ENCODE data around the gene UNC13D. TPM values are rescaled to one million over a fixed set of nuclear protein-coding genes. Genes with fewer than 3 reads are reported as not detected.
"Not testable (repeated sequence)": the region's sequence is repeated elsewhere in the genome, so short reads cannot be mapped to it uniquely, and the experiment has no call there.

UNC13D gene
- total and polyA plus RNA-seq, 7 experiments from 2014 or later: 44.5 to 201 (median 149) TPM

DNA sequence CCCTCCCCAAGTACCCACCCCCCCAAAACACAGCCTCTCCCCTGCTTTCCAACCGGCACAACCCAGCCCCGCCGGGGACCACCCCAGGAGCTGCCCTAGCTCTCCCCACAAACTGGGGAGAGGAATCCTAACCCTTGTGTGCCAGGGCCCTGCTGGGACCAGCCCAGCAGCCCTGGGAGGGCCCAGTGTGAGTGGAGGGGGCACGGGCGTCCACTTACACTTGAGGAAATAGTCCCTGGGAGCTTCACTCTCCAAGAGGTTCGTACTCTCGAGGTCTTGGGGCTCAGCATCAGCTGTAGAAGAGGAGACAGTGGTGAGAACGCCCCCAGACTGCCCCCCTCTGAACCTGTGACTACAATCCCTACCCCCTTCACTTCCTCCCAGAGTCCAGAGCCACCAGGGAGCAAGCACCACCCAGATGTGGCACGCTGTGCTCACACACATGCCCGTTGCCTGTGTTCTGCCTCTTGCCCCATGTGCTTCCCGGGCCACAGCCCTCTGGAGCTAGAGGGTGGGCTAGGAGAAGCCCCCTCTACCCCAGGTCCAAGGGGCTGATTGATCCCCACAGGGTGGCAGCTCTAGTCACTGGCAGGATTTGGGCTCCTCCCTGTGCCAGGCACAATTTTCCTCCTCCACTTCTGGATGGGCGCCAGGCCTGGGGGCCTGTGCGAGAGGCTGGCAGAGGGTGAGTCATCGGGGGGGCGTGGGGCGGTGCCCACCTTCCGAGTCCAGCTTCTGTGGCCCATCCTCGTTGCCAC is 31.2 kb upstream of the UNC13D start:
- H3K4me1 ChIP-seq (ENCODE audit: control insufficient read depth in 2 of 2, insufficient read depth in 2 of 2, low read length in 2 of 2): peaks cover 30 to 36% of the 10 kb centered on the region in 2 donors
- ChIA-PET CTCF (interaction anchor here (0.6 to 3.0 kb wide), 13 partner anchors 12 to 1084 kb away, joined by 3 to 25 read pairs (median 5); partner anchors contain the start of genes MRPL38, TRIM65, UNC13D and WBP2), POLR2A (interaction anchor here (0.8 to 20.0 kb wide), 20 partner anchors 8 to 615 kb away, joined by 3 to 354 read pairs (median 5); partner anchors contain the start of genes MRPL38, TRIM65, UNC13D and UNK)
- DNase-seq: no peak
- peaks cover 0 to 17% (median 0%) of the 10 kb centered on the region in 5 donors for H3K27me3 Mint-ChIP-seq
- H3K4me1 Mint-ChIP-seq: peaks cover 25 to 56% (median 46%) of the 10 kb centered on the region in 7 donors
- intact Hi-C loops (cut with micrococcal nuclease): no loop called here
- ATAC-seq: no peak
- H3K27ac Mint-ChIP-seq: peak overlapping the region in 8 of 9 donors; percentile 59 to 97 (median 92)
- H3K4me3 Mint-ChIP-seq: peak overlapping the region; percentile 65 to 99 (median 90)
- peak overlapping the region; percentile 74 for H3K4me3 ChIP-seq (ENCODE audit: low read length)
- H3K27me3 ChIP-seq (ENCODE audit: control insufficient read depth in 2 of 2, insufficient read depth in 2 of 2, low read length in 2 of 2): no peaks in the 10 kb centered on the region
- H3K9me3 ChIP-seq (ENCODE audit: control insufficient read depth in 2 of 3, low read length in 3 of 3): no peaks in the 10 kb centered on the region
- H3K36me3 ChIP-seq (ENCODE audit: control insufficient read depth in 2 of 3, insufficient read depth in 3 of 3, low read length in 3 of 3): no peaks in the 10 kb centered on the region
- peak overlapping the region; percentile 70 for H3K27ac ChIP-seq (ENCODE audit: low read depth, low read length)
- no peaks in the 10 kb centered on the region for H3K9me3 Mint-ChIP-seq
- H3K36me3 Mint-ChIP-seq: peaks cover 0 to 2% (median 0%) of the 10 kb centered on the region in 5 donors

DNA sequence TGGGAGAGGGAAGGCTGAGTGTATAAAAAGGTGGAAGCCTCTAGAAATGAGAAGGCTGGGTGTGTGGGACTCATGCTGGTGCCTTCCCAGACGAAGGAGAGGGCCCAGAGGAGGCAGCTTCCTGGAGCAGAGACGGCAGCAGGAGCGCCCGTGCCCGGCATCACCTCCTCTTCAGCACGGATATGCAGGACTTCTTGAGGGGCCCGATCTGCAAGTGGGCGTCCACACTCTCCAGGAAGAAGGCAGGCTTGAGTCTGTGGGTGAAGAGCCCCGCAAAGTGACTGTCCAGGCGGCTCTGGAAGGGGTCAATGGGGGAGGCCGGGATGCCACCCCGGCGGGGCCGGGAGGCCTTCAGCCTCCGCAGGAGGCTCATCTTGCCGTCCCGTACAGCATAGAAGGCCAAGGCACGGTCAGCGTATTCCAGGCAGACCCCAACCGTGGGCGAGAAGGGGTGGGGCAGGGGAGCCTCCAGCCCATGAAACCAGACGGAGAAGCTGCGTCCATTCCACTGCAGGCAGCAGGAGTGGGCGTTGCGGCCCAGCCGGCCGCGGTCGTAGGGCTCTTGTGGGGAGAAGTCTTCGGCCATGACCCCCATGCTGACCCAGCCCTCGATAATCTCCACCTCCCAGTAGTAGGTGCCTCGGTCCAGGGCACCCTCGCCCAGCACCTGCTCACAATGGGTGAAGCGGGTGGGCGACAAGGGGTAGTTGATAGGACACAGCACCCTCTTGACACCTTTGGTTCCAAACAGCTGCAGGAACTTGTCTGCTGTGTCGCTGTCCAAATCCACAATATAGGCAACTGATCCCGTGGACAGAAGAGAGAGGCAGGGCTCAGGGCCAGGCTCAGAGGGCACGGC is 30.3 kb upstream of the UNC13D start:
- peaks cover 0 to 2% (median 0%) of the 10 kb centered on the region in 5 donors for H3K36me3 Mint-ChIP-seq
- no peaks in the 10 kb centered on the region for H3K9me3 Mint-ChIP-seq
- peaks cover 25 to 56% (median 46%) of the 10 kb centered on the region in 7 donors for H3K4me1 Mint-ChIP-seq
- intact Hi-C loops (cut with micrococcal nuclease): no loop called here
- H3K4me1 ChIP-seq (ENCODE audit: control insufficient read depth in 2 of 2, insufficient read depth in 2 of 2, low read length in 2 of 2): peaks cover 30 to 36% of the 10 kb centered on the region in 2 donors
- H3K27me3 ChIP-seq (ENCODE audit: control insufficient read depth in 2 of 2, insufficient read depth in 2 of 2, low read length in 2 of 2): no peaks in the 10 kb centered on the region
- H3K4me3 ChIP-seq (ENCODE audit: low read length): no peak overlapping the region
- H3K4me3 Mint-ChIP-seq: peak overlapping the region in 1 of 10 donors; percentile 25
- ChIA-PET POLR2A (interaction anchor here (0.6 to 20.0 kb wide), 13 partner anchors 8 to 802 kb away, joined by 3 to 354 read pairs (median 5); partner anchors contain the start of genes TRIM65, UNK and WBP2), CTCF (interaction anchor here (1.1 to 3.0 kb wide), 3 partner anchors 14 to 30 kb away, joined by 3 to 25 read pairs (median 6); partner anchors contain the start of gene MRPL38)
- H3K36me3 ChIP-seq (ENCODE audit: control insufficient read depth in 2 of 3, insufficient read depth in 3 of 3, low read length in 3 of 3): no peaks in the 10 kb centered on the region
- ATAC-seq: no peak
- H3K9me3 ChIP-seq (ENCODE audit: control insufficient read depth in 2 of 3, low read length in 3 of 3): no peaks in the 10 kb centered on the region
- H3K27ac Mint-ChIP-seq: peak overlapping the region in 8 of 9 donors; percentile 67 to 98 (median 90)
- no peak for DNase-seq
- H3K27me3 Mint-ChIP-seq: peaks cover 0 to 11% (median 0%) of the 10 kb centered on the region in 5 donors
- H3K27ac ChIP-seq (ENCODE audit: low read depth, low read length): peak overlapping the region; percentile 70

DNA sequence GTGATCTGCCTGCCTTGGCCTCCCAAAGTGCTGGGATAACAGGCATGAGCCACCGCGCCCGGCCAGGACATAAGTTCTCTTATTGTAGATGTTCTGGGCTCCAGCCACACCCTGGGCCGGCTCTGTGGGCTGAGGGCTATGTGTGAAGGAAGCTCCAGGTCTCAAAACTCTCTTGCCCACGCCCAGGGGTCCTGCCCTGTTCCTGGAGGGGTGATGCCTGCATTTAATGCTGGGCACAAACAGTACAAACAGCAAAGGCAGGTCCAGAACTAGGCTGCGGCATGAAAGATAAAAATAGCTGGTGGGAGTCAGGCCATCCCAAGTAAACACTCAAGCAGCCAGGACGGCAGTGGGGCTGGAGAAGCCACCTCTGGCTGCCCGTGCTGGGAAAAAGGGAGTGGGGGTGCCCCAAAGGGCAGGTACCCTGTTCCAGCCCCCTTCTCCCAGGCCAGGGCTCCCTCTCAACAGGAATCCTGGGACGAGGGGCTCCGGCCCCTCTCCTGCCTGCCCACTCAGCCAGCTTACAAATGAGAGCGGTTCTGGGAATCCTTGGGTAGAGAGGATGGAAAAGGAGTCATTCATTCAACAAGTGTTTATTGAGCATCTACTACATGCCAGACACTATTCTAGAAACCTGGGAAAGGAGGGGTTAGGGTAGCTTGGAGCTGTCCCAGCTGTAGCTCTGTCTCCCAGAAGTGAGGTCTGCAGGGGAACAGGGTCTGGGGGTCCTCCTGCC is 29.6 kb upstream of the UNC13D start:
- H3K36me3 ChIP-seq (ENCODE audit: control insufficient read depth in 2 of 3, insufficient read depth in 3 of 3, low read length in 3 of 3): no peaks in the 10 kb centered on the region
- H3K4me3 ChIP-seq (ENCODE audit: low read length): no peak overlapping the region
- H3K36me3 Mint-ChIP-seq: peaks cover 0 to 2% (median 0%) of the 10 kb centered on the region in 5 donors
- DNase-seq (no peak), ATAC-seq (no peak)
- intact Hi-C loops (cut with micrococcal nuclease): no loop called here
- H3K4me1 Mint-ChIP-seq: peaks cover 25 to 53% (median 43%) of the 10 kb centered on the region in 7 donors
- no peak overlapping the region for H3K27ac ChIP-seq (ENCODE audit: low read depth, low read length)
- H3K4me1 ChIP-seq (ENCODE audit: control insufficient read depth in 2 of 2, insufficient read depth in 2 of 2, low read length in 2 of 2): peaks cover 30 to 36% of the 10 kb centered on the region in 2 donors
- H3K4me3 Mint-ChIP-seq: no peak overlapping the region
- H3K9me3 Mint-ChIP-seq: no peaks in the 10 kb centered on the region
- H3K9me3 ChIP-seq (ENCODE audit: control insufficient read depth in 2 of 3, low read length in 3 of 3): no peaks in the 10 kb centered on the region
- no peaks in the 10 kb centered on the region for H3K27me3 ChIP-seq (ENCODE audit: control insufficient read depth in 2 of 2, insufficient read depth in 2 of 2, low read length in 2 of 2)
- ChIA-PET CTCF (interaction anchor here (1.1 to 1.4 kb wide), 2 partner anchors 9 to 17 kb away, joined by 3 read pairs; no protein-coding TSS in a partner anchor), POLR2A (interaction anchor here (0.6 to 20.0 kb wide), 9 partner anchors 16 to 803 kb away, joined by 3 to 354 read pairs (median 5); partner anchors contain the start of genes TRIM65, UNK and WBP2)
- H3K27ac Mint-ChIP-seq: peak overlapping the region in 8 of 9 donors; percentile 68 to 98 (median 86)
- H3K27me3 Mint-ChIP-seq: peaks cover 0 to 3% (median 0%) of the 10 kb centered on the region in 5 donors

DNA sequence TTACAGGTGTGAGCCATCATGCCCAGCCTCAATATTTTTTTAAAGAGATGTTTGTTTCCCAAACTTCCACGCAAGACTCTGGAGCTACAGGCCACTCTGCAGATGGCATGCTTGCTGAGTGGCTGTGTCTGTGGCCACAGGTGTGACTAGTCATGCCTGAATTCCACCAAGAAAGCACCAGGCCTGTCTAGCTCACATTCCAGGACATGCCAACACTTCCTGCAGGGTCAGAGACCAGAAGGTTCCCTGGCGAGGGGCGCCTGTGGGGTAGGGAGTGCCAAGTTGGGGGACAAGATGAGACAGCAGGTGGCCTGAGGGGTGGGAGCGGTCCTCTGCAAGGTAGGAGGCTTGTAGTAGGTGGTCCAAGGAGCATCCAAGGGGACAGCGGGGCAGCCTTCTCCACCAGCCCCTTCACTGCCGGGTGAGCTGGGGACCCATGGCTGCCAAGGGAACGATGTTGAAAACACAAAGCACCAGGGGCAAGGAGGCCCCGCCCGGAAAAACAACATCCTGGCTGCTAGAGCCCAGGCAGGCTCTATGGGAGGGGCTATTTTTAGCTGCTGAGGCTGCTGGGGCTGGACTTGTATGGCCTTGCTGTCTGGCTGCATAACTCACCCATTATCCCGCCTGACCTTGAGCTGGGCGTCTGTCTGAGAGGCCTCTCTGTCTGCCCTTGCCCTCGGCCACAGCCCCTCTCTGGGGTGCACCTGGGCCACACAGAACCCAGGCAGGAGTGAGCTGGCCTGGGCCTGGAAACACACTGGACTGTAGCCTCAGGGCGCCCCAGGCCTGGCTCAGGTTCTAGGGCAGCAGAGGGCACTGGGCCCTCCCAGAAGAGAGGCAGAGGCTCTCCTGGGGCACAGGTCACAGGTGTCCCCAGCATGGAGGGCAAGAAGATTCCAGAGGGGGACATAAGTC is 28.5 kb upstream of the UNC13D start:
- peaks cover 30 to 36% of the 10 kb centered on the region in 2 donors for H3K4me1 ChIP-seq (ENCODE audit: control insufficient read depth in 2 of 2, insufficient read depth in 2 of 2, low read length in 2 of 2)
- intact Hi-C loops (cut with micrococcal nuclease): loop anchor here in 1 of 2 donors (1.0 kb wide), 1 partner anchor 17 kb away; the partner anchor contains the start of gene WBP2
- H3K4me3 ChIP-seq (ENCODE audit: low read length): no peak overlapping the region
- Mint-ChIP-seq H3K9me3 (no peaks in the 10 kb centered on the region), H3K4me1 (peaks cover 24 to 50% (median 39%) of the 10 kb centered on the region in 7 donors), H3K36me3 (peaks cover 0 to 2% (median 0%) of the 10 kb centered on the region in 5 donors), H3K27me3 (peaks cover 0 to 2% (median 0%) of the 10 kb centered on the region in 5 donors), H3K27ac (peak overlapping the region; percentile 68 to 98 (median 83)), H3K4me3 (peak overlapping the region in 5 of 10 donors; percentile 30 to 69 (median 48))
- peak overlapping the region; percentile 57 for H3K27ac ChIP-seq (ENCODE audit: low read depth, low read length)
- H3K36me3 ChIP-seq (ENCODE audit: control insufficient read depth in 2 of 3, insufficient read depth in 3 of 3, low read length in 3 of 3): no peaks in the 10 kb centered on the region
- DNase-seq: peak in 8 of 9 donors; percentile 41 to 75 (median 59)
- H3K27me3 ChIP-seq (ENCODE audit: control insufficient read depth in 2 of 2, insufficient read depth in 2 of 2, low read length in 2 of 2): no peaks in the 10 kb centered on the region
- ChIA-PET CTCF (interaction anchor here (1.1 to 1.6 kb wide), 5 partner anchors 8 to 90 kb away, joined by 3 to 5 read pairs (median 3); partner anchors contain the start of gene WBP2), POLR2A (interaction anchor here (0.9 to 20.0 kb wide), 7 partner anchors 15 to 96 kb away, joined by 3 to 354 read pairs (median 8); partner anchors contain the start of genes TRIM65, UNK and WBP2)
- H3K9me3 ChIP-seq (ENCODE audit: control insufficient read depth in 2 of 3, low read length in 3 of 3): no peaks in the 10 kb centered on the region
- ATAC-seq: peak; percentile 68

DNA sequence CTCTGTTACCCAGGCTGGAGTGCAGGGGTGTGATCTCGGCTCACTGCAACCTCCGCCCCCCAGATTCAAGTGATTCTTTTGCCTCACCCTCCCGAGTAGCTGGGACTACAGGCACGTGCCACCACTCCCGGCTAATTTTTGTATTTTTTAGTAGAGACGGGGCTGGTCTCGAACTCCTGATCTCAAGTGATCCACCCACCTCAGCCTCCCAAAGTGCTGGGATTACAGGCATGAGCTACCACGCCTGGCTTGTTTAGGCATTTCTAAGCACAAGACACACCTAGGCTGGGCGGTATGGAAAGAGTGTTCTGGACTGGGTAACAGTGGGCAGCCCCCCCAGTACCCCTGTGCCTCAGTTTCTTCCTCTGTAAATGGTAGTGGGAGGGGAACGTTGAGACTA is 26.0 kb upstream of the UNC13D start:
- H3K36me3 ChIP-seq (ENCODE audit: control insufficient read depth in 2 of 3, insufficient read depth in 3 of 3, low read length in 3 of 3); H3K9me3 ChIP-seq (ENCODE audit: control insufficient read depth in 2 of 3, low read length in 3 of 3); H3K27ac ChIP-seq (ENCODE audit: low read depth, low read length); H3K36me3 Mint-ChIP-seq; ATAC-seq; H3K27me3 ChIP-seq (ENCODE audit: control insufficient read depth in 2 of 2, insufficient read depth in 2 of 2, low read length in 2 of 2); H3K9me3 Mint-ChIP-seq; H3K27me3 Mint-ChIP-seq; DNase-seq; H3K4me3 Mint-ChIP-seq; intact Hi-C loops (cut with micrococcal nuclease); H3K4me3 ChIP-seq (ENCODE audit: low read length); CTCF ChIA-PET: not testable (repeated sequence)
- POLR2A ChIA-PET: interaction anchor here (20.0 kb wide), 1 partner anchor 12 kb away, joined by 354 read pairs; the partner anchor contains the start of gene WBP2
- H3K4me1 ChIP-seq (ENCODE audit: control insufficient read depth in 2 of 2, insufficient read depth in 2 of 2, low read length in 2 of 2): peaks cover 10 to 13% of the 10 kb centered on the region in 2 donors
- peak overlapping the region in 7 of 9 donors; percentile 1 to 80 (median 44) for H3K27ac Mint-ChIP-seq
- peaks cover 7 to 34% (median 24%) of the 10 kb centered on the region in 7 donors for H3K4me1 Mint-ChIP-seq

Measured in naive thymus-derived CD4-positive, alpha-beta T cell (primary cell).